A549 (cell line): ENCODE measurements around the gene EFCAB5. TPM values are rescaled to one million over a fixed set of nuclear protein-coding genes. Genes with fewer than 3 reads are reported as not detected.

Experiments
- ATAC-seq, 2 experiments: fragments of 200-7000 bp in 1 of 2; fragments of >200 bp in 1 of 2; cut with Nextera tagmentation in 1 of 2; cut with Tn5 transposase in 1 of 2; 3 replicates each; pipeline versions ENCODE4 v1.8.0 to v1.9.1; 2018 to 2020; ENCODE audit warnings: mild to moderate bottlenecking in 1 of 2, moderate library complexity in 1 of 2
- CTCF ChIA-PET: fragments of 300-600 bp; sonication (Branson Sonifier 250); formaldehyde crosslinking; extraction: SDS; loops from one replicate; lab custom pipeline; 2021; ENCODE audit warnings: antibody characterized with exemption, inconsistent platforms; lab: Yijun Ruan, JAX
- POLR2A ChIA-PET: fragments of 350-600 bp; formaldehyde crosslinking; extraction: SDS; loops from one replicate; lab custom pipeline; 2021; ENCODE audit warnings: antibody characterized with exemption, inconsistent platforms; lab: Yijun Ruan, JAX
- DNase-seq, 2 experiments: peaks; one replicate each; pipeline versions ENCODE4 v3.0.0 to v3.0.0-alpha.2; 2011 to 2016; ENCODE audit warnings: low read depth in 1 of 2, low spot score in 1 of 2
- FAIRE-seq: peaks from 2 replicates; lab custom pipeline; 2011; peaks lifted over from hg19 to GRCh38; lab: Jason Lieb, UNC
- H3K27ac ChIP-seq, 2 experiments: fragments of >200 bp; sonication (Bioruptor Twin); formaldehyde crosslinking; 3 replicates each; pipeline ENCODE4 v1.5.1; 2016 to 2017
- H3K4me1 ChIP-seq: fragments of >200 bp; sonication (Bioruptor Twin); formaldehyde crosslinking; 3 replicates; pipeline ENCODE4 v1.6.1; 2016
- H3K4me2 ChIP-seq: fragments of >200 bp; sonication (Bioruptor Twin); formaldehyde crosslinking; 3 replicates; pipeline ENCODE4 v1.6.1; 2016
- H3K4me3 ChIP-seq: fragments of >200 bp; sonication (Bioruptor Twin); formaldehyde crosslinking; 3 replicates; pipeline ENCODE4 v1.5.1; 2016
- H3K9me3 ChIP-seq: fragments of >200 bp; sonication (Bioruptor Twin); formaldehyde crosslinking; 3 replicates; pipeline ENCODE4 v1.6.1; 2016
- ATOH8 ChIP-seq: fragments of 250-450 bp; sonication (Bioruptor Pico); IDR thresholded peaks from 2 replicates; pipeline ENCODE4 v1.5.0; 2020; ENCODE audit warnings: low read depth, mild to moderate bottlenecking, moderate library complexity
- BCL3 ChIP-seq: fragments of >200 bp; sonication (Bioruptor Twin); formaldehyde crosslinking; IDR thresholded peaks from 3 replicates; pipeline ENCODE4 v1.6.1; 2016
- BHLHE40 ChIP-seq: IDR thresholded peaks from 2 replicates; pipeline ENCODE4 v1.6.1; 2012; ENCODE audit warnings: low read depth, low read length, inconsistent platforms
- CBX8 ChIP-seq: fragments of 200-600 bp; sonication (generic); IDR thresholded peaks from 2 replicates; pipeline ENCODE4 v1.6.1; 2016
- CEBPB ChIP-seq, 2 experiments: fragments of >200 bp in 1 of 2; sonication (Bioruptor Twin) in 1 of 2; formaldehyde crosslinking in 1 of 2; IDR thresholded peaks; 2 replicates each; pipeline ENCODE4 v1.6.1; 2012 to 2016
- ELK1 ChIP-seq: fragments of 150-350 bp; IDR thresholded peaks from 2 replicates; pipeline ENCODE4 v1.6.1; 2014; ENCODE audit warnings: low read depth, mild to moderate bottlenecking, low read length
- ESRRA ChIP-seq: fragments of 150-350 bp; IDR thresholded peaks from 2 replicates; pipeline ENCODE4 v1.6.1; 2014; ENCODE audit warnings: mild to moderate bottlenecking, low read length, borderline replicate concordance
- FOSL2 ChIP-seq, 2 experiments: fragments of 450-650 bp in 1 of 2; fragments of >200 bp in 1 of 2; sonication (Bioruptor Twin) in 1 of 2; formaldehyde crosslinking; IDR thresholded peaks; 2 replicates each; pipeline versions ENCODE4 v1.5.0 to v1.6.1; 2016 to 2020; ENCODE audit warnings: mild to moderate bottlenecking in 1 of 2, moderate library complexity in 1 of 2
- HDAC2 ChIP-seq: fragments of 200-600 bp; sonication (generic); IDR thresholded peaks from 2 replicates; pipeline ENCODE4 v1.6.1; 2016
- HOXA7 ChIP-seq: fragments of 250-450 bp; sonication (Bioruptor Pico); IDR thresholded peaks from 2 replicates; pipeline ENCODE4 v1.5.0; 2020; ENCODE audit warnings: mild to moderate bottlenecking, moderate library complexity
- HOXB5 ChIP-seq: fragments of 250-450 bp; sonication (Bioruptor Pico); IDR thresholded peaks from 2 replicates; pipeline ENCODE4 v1.5.0; 2020; ENCODE audit warnings: mild to moderate bottlenecking, moderate library complexity
- JUN ChIP-seq, 2 experiments: fragments of >200 bp; sonication (Bioruptor Twin); formaldehyde crosslinking; IDR thresholded peaks; 2 replicates in 1 of 2; 3 replicates in 1 of 2; pipeline ENCODE4 v1.6.1; 2016 to 2017
- JUNB ChIP-seq: fragments of >200 bp; sonication (Bioruptor Twin); formaldehyde crosslinking; IDR thresholded peaks from 2 replicates; pipeline ENCODE4 v1.6.1; 2016
- KDM1A ChIP-seq: fragments of 200-600 bp; sonication (generic); IDR thresholded peaks from 2 replicates; pipeline ENCODE4 v1.6.1; 2016; ENCODE audit warnings: low read depth, mild to moderate bottlenecking
- MAFK ChIP-seq: fragments of 450-650 bp; IDR thresholded peaks from 2 replicates; pipeline ENCODE4 v1.6.1; 2014; ENCODE audit not compliant: partially characterized antibody
- MAZ ChIP-seq: fragments of 150-350 bp; IDR thresholded peaks from 2 replicates; pipeline ENCODE4 v1.6.1; 2014; ENCODE audit warnings: antibody characterized with exemption, low read depth, low read length, borderline replicate concordance
- MYC ChIP-seq: IDR thresholded peaks from 2 replicates; pipeline ENCODE4 v1.6.1; 2012; ENCODE audit warnings: mild to moderate bottlenecking, inconsistent platforms, low read length, improper control_type of control experiment, borderline replicate concordance
- REST ChIP-seq: fragments of 200-600 bp; sonication (generic); IDR thresholded peaks from 2 replicates; pipeline ENCODE4 v1.6.1; 2016; ENCODE audit warnings: antibody characterized with exemption, mild to moderate bottlenecking, moderate library complexity
- RFX5 ChIP-seq: fragments of 450-650 bp; IDR thresholded peaks from 2 replicates; pipeline ENCODE4 v1.7.1; 2014; ENCODE audit warnings: antibody characterized with exemption, mild to moderate bottlenecking, moderate library complexity
- RNF2 ChIP-seq: fragments of 200-600 bp; sonication (generic); IDR thresholded peaks from 2 replicates; pipeline ENCODE4 v1.6.1; 2016; ENCODE audit warnings: low read depth, mild to moderate bottlenecking, antibody characterized with exemption, moderate library complexity, borderline replicate concordance
- SREBF2 ChIP-seq: fragments of 450-650 bp; IDR thresholded peaks from 2 replicates; pipeline ENCODE4 v1.6.1; 2014; ENCODE audit warnings: mild to moderate bottlenecking, moderate library complexity
- TP53 ChIP-seq: fragments of 250-450 bp; sonication (Bioruptor Pico); IDR thresholded peaks from 2 replicates; pipeline ENCODE4 v1.5.0; 2021; ENCODE audit warnings: mild to moderate bottlenecking, moderate library complexity
- ZC3H11A ChIP-seq: fragments of 450-650 bp; IDR thresholded peaks from 2 replicates; pipeline ENCODE4 v1.6.1; 2014; ENCODE audit warnings: antibody characterized with exemption, mild to moderate bottlenecking
- ZNF302 ChIP-seq: fragments of 250-450 bp; sonication (Bioruptor Pico); IDR thresholded peaks from 2 replicates; pipeline ENCODE4 v1.9.0; 2021; ENCODE audit warnings: inconsistent platforms, mild to moderate bottlenecking, moderate library complexity
- ZSCAN20 ChIP-seq: fragments of 250-450 bp; sonication (Bioruptor Pico); IDR thresholded peaks from 2 replicates; pipeline ENCODE4 v1.8.0; 2022; ENCODE audit warnings: mild to moderate bottlenecking, moderate library complexity
- WGBS: methylation state at CpG from one replicate; pipeline ENCODE4 v1.1.6; 2017; ENCODE audit errors: missing lambda C conversion rate; 5-methylcytosine and 5-hydroxymethylcytosine counted together
- polyA plus RNA-seq, 4 experiments: library from polyadenylated mRNA; depleted of rRNA in 3 of 4; stranded (reverse); fragments of >200 nt; fragmentation: RNase III in 1 of 4; extraction: RNeasy Plus Mini Kit Qiagen cat#74134 plus additional on column Dnase treatment in 1 of 4; gene quantifications; 2 replicates in 3 of 4; 3 replicates in 1 of 4; pipeline ENCODE4 v1.2.3, GENCODE V29; 2011 to 2017

Gene EFCAB5
- polyA plus RNA-seq, 2 of the 4 experiments (the other 2 are of a cell fraction), result 0.65 to 2.6 TPM

- ATAC-seq, result no peak
- H3K4me3 ChIP-seq, result no peak overlapping the region
- peak; percentile 81 for FAIRE-seq
- H3K27ac ChIP-seq, result no peak overlapping the region
- no peak for DNase-seq
- H3K4me1 ChIP-seq, result no peaks in the 10 kb centered on the region
- POLR2A ChIA-PET, result no interaction called here
- TF ChIP-seq ZNF302 (CRISPR knock-in tag) (no peak), MAZ (no peak), JUNB (no peak), TP53 (CRISPR knock-in tag) (no peak), HOXB5 (CRISPR knock-in tag) (no peak), CBX8 (no peak), ZC3H11A (no peak), ESRRA (no peak)
- 67% methylated on average over 3 of the region's 3 CpGs for WGBS
- no peak overlapping the region for H3K4me2 ChIP-seq
- CTCF ChIA-PET, result interaction anchor here (1.4 to 8.9 kb wide), 3 partner anchors 10 to 145 kb away, joined by 3 to 77 read pairs (median 6); partner anchors contain the start of gene SSH2
- H3K9me3 ChIP-seq, result peaks cover 7% of the 10 kb centered on the region; the same call in 2 of the 3 replicates
These were observed 7.2 kb downstream of the EFCAB5 start for GRCh38 chr17:29948448-29949215.

- Histone ChIP-seq H3K4me2 (no peak overlapping the region), H3K4me3 (no peak overlapping the region), H3K9me3 (peaks cover 16% of the 10 kb centered on the region), H3K27ac (no peak overlapping the region), H3K4me1 (no peaks in the 10 kb centered on the region)
- no peak for TF ChIP-seq HOXA7 (CRISPR knock-in tag)
- TF ChIP-seq MAFK, result no peak
- TF ChIP-seq ZSCAN20, result no peak
- TF ChIP-seq ZNF302 (CRISPR knock-in tag), result no peak
- no peak for TF ChIP-seq ZC3H11A
- TF ChIP-seq ESRRA, result no peak
- no peak for TF ChIP-seq JUN (IDR thresholded peaks at IDR 0.05)
- TF ChIP-seq ELK1, result no peak
- no peak for TF ChIP-seq RFX5
- TF ChIP-seq RNF2, result no peak
- no peak for TF ChIP-seq SREBF2
- TF ChIP-seq BCL3, result no peak
- no peak for TF ChIP-seq BHLHE40
- TF ChIP-seq KDM1A, result no peak
- TF ChIP-seq MYC, result no peak
- no peak for TF ChIP-seq REST
- no peak for TF ChIP-seq ATOH8 (CRISPR knock-in tag)
- TF ChIP-seq CEBPB (IDR thresholded peaks at IDR 0.05), result no peak
- TF ChIP-seq FOSL2 (IDR thresholded peaks at IDR 0.05), result no peak
- TF ChIP-seq FOSL2 (CRISPR knock-in tag; IDR thresholded peaks at IDR 0.05), result no peak
- no peak for TF ChIP-seq HDAC2
- no peak for ATAC-seq
- CTCF ChIA-PET, result interaction anchor here (1.4 to 8.9 kb wide), 3 partner anchors 9 to 144 kb away, joined by 3 to 77 read pairs (median 6); partner anchors contain the start of gene SSH2
- DNase-seq, result no peak
- POLR2A ChIA-PET, result no interaction called here
- peak; percentile 51 for FAIRE-seq
These were observed 8.3 kb downstream of the EFCAB5 start for GRCh38 chr17:29949696-29950095.
